ENCODE data around the gene TTLL11.

DNA sequence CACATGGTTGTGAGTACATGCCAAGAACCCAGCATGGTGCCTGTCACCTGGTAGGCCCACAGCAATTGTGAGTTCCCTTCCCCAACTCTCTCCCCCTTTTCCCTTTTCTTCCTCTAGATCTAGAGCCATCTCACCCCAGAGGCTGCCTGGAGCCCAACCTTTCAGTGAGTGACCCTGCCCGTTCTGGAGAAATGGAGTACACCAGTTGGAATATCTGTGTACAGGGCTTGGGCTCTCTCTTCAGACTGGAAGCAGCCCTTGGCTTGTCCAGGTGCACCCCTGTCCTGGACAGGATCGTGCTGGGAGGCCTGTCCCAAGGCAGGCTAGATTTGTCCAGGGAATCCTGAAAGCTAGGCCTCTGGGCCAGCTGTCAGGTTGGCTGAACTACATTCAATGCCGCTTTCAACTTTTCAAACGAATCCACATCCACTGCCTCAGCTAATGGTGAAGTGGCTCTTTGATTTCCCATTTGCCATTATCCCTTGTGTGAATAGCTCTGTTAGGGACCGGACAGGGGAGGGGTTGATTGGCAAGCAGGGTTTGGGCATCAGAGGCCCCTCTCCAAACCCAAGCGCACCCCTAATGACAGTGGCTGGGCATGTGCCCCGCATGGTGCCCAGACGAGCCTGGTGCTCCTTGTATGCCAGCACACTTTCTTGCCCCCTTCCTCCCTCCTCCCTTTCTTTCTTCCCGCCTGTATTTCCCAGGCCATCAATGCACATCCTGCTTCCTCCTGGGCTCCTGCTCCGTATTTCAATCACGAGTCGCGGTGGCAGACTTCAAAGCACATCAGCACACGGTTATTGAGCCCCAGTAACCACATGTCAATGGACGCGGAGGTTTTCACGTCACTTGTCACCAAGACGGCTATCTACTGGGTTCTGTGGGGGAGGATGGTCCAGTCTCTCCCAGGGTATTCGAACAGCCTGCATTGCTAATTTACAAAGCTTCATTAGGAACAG is 230.5 kb downstream of the TTLL11 start:
- no peak for TF ChIP-seq POLR2A (IDR thresholded peaks at IDR 0.05)
- TF ChIP-seq, protein P1, sequence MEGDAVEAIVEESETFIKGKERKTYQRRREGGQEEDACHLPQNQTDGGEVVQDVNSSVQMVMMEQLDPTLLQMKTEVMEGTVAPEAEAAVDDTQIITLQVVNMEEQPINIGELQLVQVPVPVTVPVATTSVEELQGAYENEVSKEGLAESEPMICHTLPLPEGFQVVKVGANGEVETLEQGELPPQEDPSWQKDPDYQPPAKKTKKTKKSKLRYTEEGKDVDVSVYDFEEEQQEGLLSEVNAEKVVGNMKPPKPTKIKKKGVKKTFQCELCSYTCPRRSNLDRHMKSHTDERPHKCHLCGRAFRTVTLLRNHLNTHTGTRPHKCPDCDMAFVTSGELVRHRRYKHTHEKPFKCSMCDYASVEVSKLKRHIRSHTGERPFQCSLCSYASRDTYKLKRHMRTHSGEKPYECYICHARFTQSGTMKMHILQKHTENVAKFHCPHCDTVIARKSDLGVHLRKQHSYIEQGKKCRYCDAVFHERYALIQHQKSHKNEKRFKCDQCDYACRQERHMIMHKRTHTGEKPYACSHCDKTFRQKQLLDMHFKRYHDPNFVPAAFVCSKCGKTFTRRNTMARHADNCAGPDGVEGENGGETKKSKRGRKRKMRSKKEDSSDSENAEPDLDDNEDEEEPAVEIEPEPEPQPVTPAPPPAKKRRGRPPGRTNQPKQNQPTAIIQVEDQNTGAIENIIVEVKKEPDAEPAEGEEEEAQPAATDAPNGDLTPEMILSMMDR (IDR thresholded peaks at IDR 0.05) = no peak

Data from tibial nerve (tissue), 3 donors.